HepG2 (cell line): Measurements from ENCODE around the gene NAB2. TPM values are rescaled to one million over a fixed set of nuclear protein-coding genes. Genes with fewer than 3 reads are reported as not detected.
"Not testable (repeated sequence)": the region's sequence is repeated elsewhere in the genome, so short reads cannot be mapped to it uniquely, and the experiment has no call there.

Experiments used
- ATAC-seq: fragments of 200-7000 bp; cut with Tn5 transposase; 3 replicates; pipeline ENCODE4 v1.9.1; 2020; ENCODE audit warnings: mild to moderate bottlenecking, moderate library complexity
- BruUV-seq: library from RNA; stranded (reverse); fragments of 400-500 nt; replicated peaks from 2 replicates; lab custom pipeline; 2021; lab: Mats Ljungman, UMichigan
- CTCF ChIA-PET: fragments of 300-600 bp; formaldehyde crosslinking; extraction: SDS; loops from one replicate; lab custom pipeline; 2021; ENCODE audit warnings: low total read pairs, inconsistent platforms, low intra/inter-chr PET ratio; lab: Yijun Ruan, JAX
- POLR2A ChIA-PET: fragments of 350-600 bp; sonication (Branson Sonifier 250); formaldehyde crosslinking; loops from one replicate; lab custom pipeline; 2020; ENCODE audit warnings: antibody characterized with exemption, inconsistent platforms; lab: Yijun Ruan, JAX
- DNase-seq: peaks from one replicate; pipeline ENCODE4 v3.0.0-alpha.2; 2015; ENCODE audit warnings: low spot score
- FAIRE-seq: peaks from 3 replicates; lab custom pipeline; 2011; peaks lifted over from hg19 to GRCh38; lab: Jason Lieb, UNC
- H2AFZ ChIP-seq: one replicate; pipeline ENCODE4 v1.6.1; 2011; ENCODE audit warnings: low read length, inconsistent platforms
- H3K27ac ChIP-seq: fragments of 300-600 bp; 3 replicates; pipeline ENCODE4 v1.8.0; 2011; ENCODE audit warnings: mixed run types, mild to moderate bottlenecking, mixed read lengths, low read length, inconsistent platforms; ENCODE audit not compliant: insufficient read depth; ENCODE audit errors: extremely low read length
- H3K27me3 ChIP-seq, 2 experiments: fragments of 200-600 bp in 1 of 2; 2 replicates in 1 of 2; 3 replicates in 1 of 2; pipeline versions ENCODE4 v1.6.0 to v1.8.0; 2011; ENCODE audit warnings: low read length in 2 of 2, mild to moderate bottlenecking in 2 of 2, moderate library complexity in 2 of 2, inconsistent platforms in 1 of 2; ENCODE audit not compliant: insufficient read depth in 2 of 2, control insufficient read depth in 1 of 2
- H3K36me3 ChIP-seq, 2 experiments: fragments of 200-600 bp in 1 of 2; replicated peaks in 1 of 2; 2 replicates in 1 of 2; 3 replicates in 1 of 2; pipeline versions ENCODE4 v1.5.1 to v1.8.0; 2011; ENCODE audit warnings: low read length in 2 of 2, inconsistent platforms in 1 of 2; ENCODE audit not compliant: insufficient read depth in 2 of 2, control insufficient read depth in 1 of 2
- H3K4me1 ChIP-seq: 2 replicates; pipeline ENCODE4 v1.5.1; 2012; ENCODE audit warnings: low read length, inconsistent platforms; ENCODE audit not compliant: insufficient read depth
- H3K4me2 ChIP-seq: 2 replicates; pipeline ENCODE4 v1.6.0; 2011; ENCODE audit warnings: low read depth, low read length, inconsistent platforms
- H3K4me3 ChIP-seq, 3 experiments: fragments of 200-600 bp in 1 of 3; sonication (generic), shearing (Covaris generic) in 1 of 3; replicated peaks in 1 of 3; 2 replicates each; pipeline ENCODE4 v1.5.1; 2011 to 2016; ENCODE audit warnings: low read length in 3 of 3, inconsistent platforms in 2 of 3, low read depth in 2 of 3, mild to moderate bottlenecking in 2 of 3, control low read depth in 1 of 3, mixed read lengths in 1 of 3; ENCODE audit not compliant: insufficient read depth in 1 of 3
- H3K79me2 ChIP-seq: one replicate; pipeline ENCODE4 v1.6.1; 2011; ENCODE audit warnings: low read length, inconsistent platforms; ENCODE audit not compliant: insufficient read depth
- H3K9ac ChIP-seq: 2 replicates; pipeline ENCODE4 v1.6.0; 2011; ENCODE audit warnings: mild to moderate bottlenecking, low read depth, low read length, inconsistent platforms; ENCODE audit not compliant: insufficient read depth
- H3K9me3 ChIP-seq: 2 replicates; pipeline ENCODE4 v1.5.1; 2012; ENCODE audit warnings: mild to moderate bottlenecking, low read length
- H4K20me1 ChIP-seq: 2 replicates; pipeline ENCODE4 v1.6.0; 2011; ENCODE audit warnings: inconsistent platforms, mild to moderate bottlenecking, low read length, moderate library complexity; ENCODE audit not compliant: insufficient read depth
- EED ChIP-seq: sonication (generic); formaldehyde crosslinking; IDR thresholded peaks from 2 replicates; pipeline ENCODE4 v1.5.0; 2020; ENCODE audit warnings: mild to moderate bottlenecking, missing genetic modification reagents
- JDP2 ChIP-seq: sonication (generic); formaldehyde crosslinking; IDR thresholded peaks from 2 replicates; pipeline ENCODE4 v1.8.1; 2022; ENCODE audit warnings: missing genetic modification reagents, borderline replicate concordance
- NFRKB ChIP-seq: fragments of 450-650 bp; IDR thresholded peaks from 2 replicates; pipeline ENCODE4 v1.6.1; 2017
- PRMT3 ChIP-seq: sonication (generic); formaldehyde crosslinking; IDR thresholded peaks from 2 replicates; pipeline ENCODE4 v1.8.1; 2022; ENCODE audit warnings: low read depth, mild to moderate bottlenecking, moderate library complexity, missing genetic modification reagents, borderline replicate concordance
- ZNF24 ChIP-seq: fragments of 450-650 bp; IDR thresholded peaks from 2 replicates; pipeline ENCODE4 v1.6.1; 2017; ENCODE audit warnings: antibody characterized with exemption, mild to moderate bottlenecking
- ZNF326 ChIP-seq: sonication (generic); formaldehyde crosslinking; IDR thresholded peaks from 2 replicates; pipeline ENCODE4 v1.4.0; 2020; ENCODE audit warnings: missing genetic modification reagents, borderline replicate concordance
- ZNF713 ChIP-seq: sonication (generic); formaldehyde crosslinking; IDR thresholded peaks from 2 replicates; pipeline ENCODE4 v1.4.0; 2020; ENCODE audit warnings: mild to moderate bottlenecking, missing genetic modification reagents
- WGBS: methylation state at CpG from one replicate; pipeline ENCODE4 v1.1.6; 2017; ENCODE audit warnings: low lambda C conversion rate; 5-methylcytosine and 5-hydroxymethylcytosine counted together
- in situ Hi-C: cut with HindIII; loops from 2 replicates; pipeline ENCODE4 v1.10.0; 2017; ENCODE audit warnings: low pct_unique_long_range_greater_than_20kb; ENCODE audit not compliant: extremely low pct_ligation_motif_present
- intact Hi-C: fragments of 100-400 bp; cut with micrococcal nuclease; formaldehyde crosslinking; loops from one replicate; pipeline ENCODE4 v1.10.0; 2022; ENCODE audit not compliant: unreplicated experiment
- polyA plus RNA-seq, 8 experiments: library from polyadenylated mRNA; depleted of rRNA in 3 of 8; stranded (reverse) in 7 of 8; unstranded in 1 of 8; fragments of >200 nt; fragmentation: Illumina TruSeq in 4 of 8; extraction: Trizol in 4 of 8; gene quantifications; 2 replicates each; pipeline versions ENCODE4 v1.2.1 to v1.2.3, GENCODE V29; 2011 to 2016; ENCODE audit warnings: low read depth in 4 of 8, missing spikeins in 1 of 8, mixed read lengths in 1 of 8; ENCODE audit not compliant: insufficient read depth in 1 of 8
- total RNA-seq, 5 experiments: library from RNA; depleted of rRNA; stranded (reverse); fragments of >200 nt; fragmentation: Illumina TruSeq; extraction: Trizol; gene quantifications; 2 replicates each; pipeline ENCODE4 v1.2.3, GENCODE V29; 2016; ENCODE audit warnings: low read depth in 1 of 5
- TF ChIP-seq, protein P1 (sequence below): sonication (generic); formaldehyde crosslinking; IDR thresholded peaks from 2 replicates; pipeline ENCODE4 v1.5.1; 2020; ENCODE audit warnings: missing genetic modification reagents, mild to moderate bottlenecking, borderline replicate concordance
- TF ChIP-seq, protein P2 (sequence below): sonication (generic); formaldehyde crosslinking; IDR thresholded peaks from 2 replicates; pipeline ENCODE4 v1.4.0; 2020; ENCODE audit warnings: missing genetic modification reagents
- TF ChIP-seq, protein P3 (sequence below): sonication (generic); formaldehyde crosslinking; IDR thresholded peaks from 2 replicates; pipeline ENCODE4 v1.4.0; 2020; ENCODE audit warnings: mild to moderate bottlenecking, missing genetic modification reagents

NAB2 gene
- total and polyA plus RNA-seq, 2 of the 13 experiments (the other 11 are each of a cell fraction or from before 2014, with no cell fraction given), result 11.7 to 12.9 TPM

DNA sequence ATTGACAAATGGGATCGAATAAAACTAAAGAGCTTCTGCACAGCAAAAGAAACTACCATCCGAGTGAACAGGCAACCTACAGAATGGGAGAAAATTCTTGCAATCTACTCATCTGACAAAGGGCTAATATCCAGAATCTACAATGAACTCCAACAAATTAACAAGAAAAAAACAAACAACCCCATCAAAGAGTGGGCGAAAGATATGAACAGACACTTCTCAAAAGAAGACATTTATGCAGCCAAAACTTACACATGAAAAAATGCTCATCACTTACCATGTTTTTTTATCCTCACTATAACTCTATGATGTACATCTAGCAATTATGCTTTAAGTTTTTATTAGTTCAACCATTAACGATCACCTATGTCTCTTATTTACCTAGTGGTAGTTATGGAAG lies 35.0 kb upstream of the NAB2 start:
- in situ Hi-C loops, result loop anchor here (5.0 kb wide), 1 partner anchor 47 kb away; the partner anchor contains the start of gene ZBTB39
- BruUV-seq, H2AFZ ChIP-seq, ATAC-seq, CTCF ChIA-PET, H3K79me2 ChIP-seq, POLR2A ChIA-PET, H3K27me3 ChIP-seq, DNase-seq, intact Hi-C loops, H3K27ac ChIP-seq, FAIRE-seq, H3K9me3 ChIP-seq, H3K4me2 ChIP-seq, H4K20me1 ChIP-seq, H3K4me3 ChIP-seq, H3K9ac ChIP-seq: not testable (repeated sequence)
- Histone ChIP-seq H3K4me1 (peaks cover 27% of the 10 kb centered on the region), H3K36me3 (peaks cover 1 to 13% of the 10 kb centered on the region in 2 experiments; a peak in 4 of 5 replicates)
- WGBS, result 94% methylated on average over 4 of the region's 4 CpGs

DNA sequence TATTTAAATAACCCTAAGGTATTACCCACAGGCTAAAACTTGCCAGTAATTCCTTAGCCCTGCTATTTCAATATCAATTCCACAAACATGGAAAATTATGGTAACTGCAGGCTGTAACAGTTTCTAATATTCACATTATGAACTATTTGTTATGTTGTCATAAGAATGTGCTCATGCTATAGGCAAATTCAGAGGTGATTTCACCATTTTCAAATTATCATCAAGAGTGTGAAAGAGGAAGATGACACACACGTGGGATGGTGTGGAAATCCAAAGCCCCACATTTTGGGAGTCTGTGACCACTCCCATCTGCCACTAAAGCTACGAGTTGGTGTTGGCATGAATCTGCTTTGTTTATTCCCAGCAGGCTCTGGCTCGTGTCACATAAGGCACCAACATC lies 33.1 kb upstream of the NAB2 start:
- no peak overlapping the region for H3K4me3 ChIP-seq
- FAIRE-seq, result no peak
- DNase-seq, result no peak
- no peaks in the 10 kb centered on the region for H4K20me1 ChIP-seq
- no peaks in the 10 kb centered on the region for H3K27me3 ChIP-seq
- 86% methylated on average over 3 of the region's 3 CpGs for WGBS
- ChIA-PET POLR2A (no interaction called here), CTCF (no interaction called here)
- no peak overlapping the region for H3K27ac ChIP-seq
- no peaks in the 10 kb centered on the region for H3K9me3 ChIP-seq
- no peaks in the 10 kb centered on the region for H3K79me2 ChIP-seq
- peaks cover 7 to 24% of the 10 kb centered on the region in 2 experiments for H3K36me3 ChIP-seq
- H3K4me1 ChIP-seq, result peaks cover 7% of the 10 kb centered on the region
- BruUV-seq, result no TSS peak
- no peak overlapping the region for H3K9ac ChIP-seq
- no peak overlapping the region for H2AFZ ChIP-seq
- H3K4me2 ChIP-seq, result no peak overlapping the region
- intact Hi-C loops, result no loop called here
- ATAC-seq, result no peak
- in situ Hi-C loops, result no loop called here
- TF ChIP-seq EED (no peak), ZNF24 (no peak), NFRKB (no peak), ZNF326 (CRISPR knock-in tag) (no peak), JDP2 (no peak), ZNF713 (CRISPR knock-in tag) (no peak), PRMT3 (no peak)
- TF ChIP-seq, protein P1, sequence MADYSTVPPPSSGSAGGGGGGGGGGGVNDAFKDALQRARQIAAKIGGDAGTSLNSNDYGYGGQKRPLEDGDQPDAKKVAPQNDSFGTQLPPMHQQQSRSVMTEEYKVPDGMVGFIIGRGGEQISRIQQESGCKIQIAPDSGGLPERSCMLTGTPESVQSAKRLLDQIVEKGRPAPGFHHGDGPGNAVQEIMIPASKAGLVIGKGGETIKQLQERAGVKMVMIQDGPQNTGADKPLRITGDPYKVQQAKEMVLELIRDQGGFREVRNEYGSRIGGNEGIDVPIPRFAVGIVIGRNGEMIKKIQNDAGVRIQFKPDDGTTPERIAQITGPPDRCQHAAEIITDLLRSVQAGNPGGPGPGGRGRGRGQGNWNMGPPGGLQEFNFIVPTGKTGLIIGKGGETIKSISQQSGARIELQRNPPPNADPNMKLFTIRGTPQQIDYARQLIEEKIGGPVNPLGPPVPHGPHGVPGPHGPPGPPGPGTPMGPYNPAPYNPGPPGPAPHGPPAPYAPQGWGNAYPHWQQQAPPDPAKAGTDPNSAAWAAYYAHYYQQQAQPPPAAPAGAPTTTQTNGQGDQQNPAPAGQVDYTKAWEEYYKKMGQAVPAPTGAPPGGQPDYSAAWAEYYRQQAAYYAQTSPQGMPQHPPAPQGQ (CRISPR knock-in tag), result no peak
- TF ChIP-seq, protein P2, sequence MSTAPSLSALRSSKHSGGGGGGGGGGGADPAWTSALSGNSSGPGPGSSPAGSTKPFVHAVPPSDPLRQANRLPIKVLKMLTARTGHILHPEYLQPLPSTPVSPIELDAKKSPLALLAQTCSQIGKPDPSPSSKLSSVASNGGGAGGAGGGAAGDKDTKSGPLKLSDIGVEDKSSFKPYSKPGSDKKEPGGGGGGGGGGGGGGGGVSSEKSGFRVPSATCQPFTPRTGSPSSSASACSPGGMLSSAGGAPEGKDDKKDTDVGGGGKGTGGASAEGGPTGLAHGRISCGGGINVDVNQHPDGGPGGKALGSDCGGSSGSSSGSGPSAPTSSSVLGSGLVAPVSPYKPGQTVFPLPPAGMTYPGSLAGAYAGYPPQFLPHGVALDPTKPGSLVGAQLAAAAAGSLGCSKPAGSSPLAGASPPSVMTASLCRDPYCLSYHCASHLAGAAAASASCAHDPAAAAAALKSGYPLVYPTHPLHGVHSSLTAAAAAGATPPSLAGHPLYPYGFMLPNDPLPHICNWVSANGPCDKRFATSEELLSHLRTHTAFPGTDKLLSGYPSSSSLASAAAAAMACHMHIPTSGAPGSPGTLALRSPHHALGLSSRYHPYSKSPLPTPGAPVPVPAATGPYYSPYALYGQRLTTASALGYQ (CRISPR knock-in tag), result no peak
- TF ChIP-seq, protein P3, sequence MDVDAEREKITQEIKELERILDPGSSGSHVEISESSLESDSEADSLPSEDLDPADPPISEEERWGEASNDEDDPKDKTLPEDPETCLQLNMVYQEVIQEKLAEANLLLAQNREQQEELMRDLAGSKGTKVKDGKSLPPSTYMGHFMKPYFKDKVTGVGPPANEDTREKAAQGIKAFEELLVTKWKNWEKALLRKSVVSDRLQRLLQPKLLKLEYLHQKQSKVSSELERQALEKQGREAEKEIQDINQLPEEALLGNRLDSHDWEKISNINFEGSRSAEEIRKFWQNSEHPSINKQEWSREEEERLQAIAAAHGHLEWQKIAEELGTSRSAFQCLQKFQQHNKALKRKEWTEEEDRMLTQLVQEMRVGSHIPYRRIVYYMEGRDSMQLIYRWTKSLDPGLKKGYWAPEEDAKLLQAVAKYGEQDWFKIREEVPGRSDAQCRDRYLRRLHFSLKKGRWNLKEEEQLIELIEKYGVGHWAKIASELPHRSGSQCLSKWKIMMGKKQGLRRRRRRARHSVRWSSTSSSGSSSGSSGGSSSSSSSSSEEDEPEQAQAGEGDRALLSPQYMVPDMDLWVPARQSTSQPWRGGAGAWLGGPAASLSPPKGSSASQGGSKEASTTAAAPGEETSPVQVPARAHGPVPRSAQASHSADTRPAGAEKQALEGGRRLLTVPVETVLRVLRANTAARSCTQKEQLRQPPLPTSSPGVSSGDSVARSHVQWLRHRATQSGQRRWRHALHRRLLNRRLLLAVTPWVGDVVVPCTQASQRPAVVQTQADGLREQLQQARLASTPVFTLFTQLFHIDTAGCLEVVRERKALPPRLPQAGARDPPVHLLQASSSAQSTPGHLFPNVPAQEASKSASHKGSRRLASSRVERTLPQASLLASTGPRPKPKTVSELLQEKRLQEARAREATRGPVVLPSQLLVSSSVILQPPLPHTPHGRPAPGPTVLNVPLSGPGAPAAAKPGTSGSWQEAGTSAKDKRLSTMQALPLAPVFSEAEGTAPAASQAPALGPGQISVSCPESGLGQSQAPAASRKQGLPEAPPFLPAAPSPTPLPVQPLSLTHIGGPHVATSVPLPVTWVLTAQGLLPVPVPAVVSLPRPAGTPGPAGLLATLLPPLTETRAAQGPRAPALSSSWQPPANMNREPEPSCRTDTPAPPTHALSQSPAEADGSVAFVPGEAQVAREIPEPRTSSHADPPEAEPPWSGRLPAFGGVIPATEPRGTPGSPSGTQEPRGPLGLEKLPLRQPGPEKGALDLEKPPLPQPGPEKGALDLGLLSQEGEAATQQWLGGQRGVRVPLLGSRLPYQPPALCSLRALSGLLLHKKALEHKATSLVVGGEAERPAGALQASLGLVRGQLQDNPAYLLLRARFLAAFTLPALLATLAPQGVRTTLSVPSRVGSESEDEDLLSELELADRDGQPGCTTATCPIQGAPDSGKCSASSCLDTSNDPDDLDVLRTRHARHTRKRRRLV, result no peak
